C4-2B (cell line): ENCODE measurements around the gene NUB1.

Source experiments
- ZFX ChIP-seq: fragments of 450-650 bp; IDR thresholded peaks from 2 replicates; pipeline ENCODE4 v1.6.1; 2017
- TF ChIP-seq, protein P1 (sequence below): fragments of 450-650 bp; conservative IDR thresholded peaks from 2 replicates; pipeline ENCODE4 v1.5.1; 2017; ENCODE audit warnings: mild to moderate bottlenecking

DNA sequence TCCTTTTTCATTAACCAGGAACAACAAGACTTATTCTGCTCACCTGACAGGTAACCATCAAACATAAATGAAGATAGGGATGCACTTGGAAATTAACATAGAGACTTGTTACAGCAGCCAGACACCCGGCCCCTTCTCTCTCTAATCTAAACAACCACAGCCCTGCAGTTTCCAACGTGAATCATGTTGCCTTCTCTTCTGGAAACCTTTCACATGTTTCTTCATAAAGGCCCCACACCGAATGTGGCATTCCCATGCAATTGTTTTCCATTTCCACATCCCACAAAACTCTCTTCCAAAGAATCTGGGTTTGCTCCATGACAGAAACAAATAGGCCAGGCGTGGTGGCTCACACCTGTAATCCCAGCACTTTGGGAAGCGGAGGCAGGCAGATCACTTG, 83.2 kb downstream of the NUB1 start:
- TF ChIP-seq, protein P1, sequence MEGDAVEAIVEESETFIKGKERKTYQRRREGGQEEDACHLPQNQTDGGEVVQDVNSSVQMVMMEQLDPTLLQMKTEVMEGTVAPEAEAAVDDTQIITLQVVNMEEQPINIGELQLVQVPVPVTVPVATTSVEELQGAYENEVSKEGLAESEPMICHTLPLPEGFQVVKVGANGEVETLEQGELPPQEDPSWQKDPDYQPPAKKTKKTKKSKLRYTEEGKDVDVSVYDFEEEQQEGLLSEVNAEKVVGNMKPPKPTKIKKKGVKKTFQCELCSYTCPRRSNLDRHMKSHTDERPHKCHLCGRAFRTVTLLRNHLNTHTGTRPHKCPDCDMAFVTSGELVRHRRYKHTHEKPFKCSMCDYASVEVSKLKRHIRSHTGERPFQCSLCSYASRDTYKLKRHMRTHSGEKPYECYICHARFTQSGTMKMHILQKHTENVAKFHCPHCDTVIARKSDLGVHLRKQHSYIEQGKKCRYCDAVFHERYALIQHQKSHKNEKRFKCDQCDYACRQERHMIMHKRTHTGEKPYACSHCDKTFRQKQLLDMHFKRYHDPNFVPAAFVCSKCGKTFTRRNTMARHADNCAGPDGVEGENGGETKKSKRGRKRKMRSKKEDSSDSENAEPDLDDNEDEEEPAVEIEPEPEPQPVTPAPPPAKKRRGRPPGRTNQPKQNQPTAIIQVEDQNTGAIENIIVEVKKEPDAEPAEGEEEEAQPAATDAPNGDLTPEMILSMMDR, result no peak
- TF ChIP-seq ZFX, result no peak
